Motor neuron (in vitro differentiated cells): ENCODE measurements around the gene WDR38. TPM values are rescaled to one million over a fixed set of nuclear protein-coding genes. Genes with fewer than 3 reads are reported as not detected.
"Not testable (repeated sequence)": the region's sequence is repeated elsewhere in the genome, so short reads cannot be mapped to it uniquely, and the experiment has no call there.

Experiments
- ATAC-seq, 8 experiments: fragments of 200-7000 bp; cut with Tn5 transposase; replicated peaks in 6 of 8; 2 replicates each; pipeline ENCODE4 v1.8.0; 2021; ENCODE audit warnings: mild to moderate bottlenecking in 8 of 8, moderate library complexity in 8 of 8
- H3K27ac ChIP-seq, 2 donors: fragments of 250-450 bp; sonication (Bioruptor Pico); 2 replicates each; pipeline ENCODE4 v1.9.0; 2021; ENCODE audit warnings: antibody characterized with exemption in 2 of 2, mild to moderate bottlenecking in 2 of 2, moderate library complexity in 1 of 2
- H3K4me1 ChIP-seq, 2 donors: fragments of 250-450 bp; sonication (Bioruptor Pico); replicated peaks in 1 of 2; 2 replicates each; pipeline ENCODE4 v1.6.1; 2021; ENCODE audit warnings: antibody characterized with exemption in 2 of 2, mild to moderate bottlenecking in 2 of 2, moderate library complexity in 1 of 2
- H3K4me3 ChIP-seq, 5 donors: fragments of 250-450 bp; sonication (Bioruptor Pico); 2 replicates each; pipeline ENCODE4 v1.9.0; 2021; ENCODE audit warnings: antibody characterized with exemption in 5 of 5, mild to moderate bottlenecking in 5 of 5, moderate library complexity in 4 of 5
- WGBS, 10 experiments: fragments of 450-650 bp; shearing (Covaris generic); methylation state at CpG; one replicate each; pipeline ENCODE4 v1.0.0; 2022; 5-methylcytosine and 5-hydroxymethylcytosine counted together
- in situ Hi-C, 9 experiments: fragments of 400-800 bp; cut with MboI; loops; one replicate each; pipeline ENCODE4 v1.15.0; 2021; ENCODE audit warnings: low sequenced_read_pairs in 9 of 9, low pct_unique_long_range_greater_than_20kb in 2 of 9; ENCODE audit not compliant: unreplicated experiment in 9 of 9
- total RNA-seq, 8 experiments: library from RNA; unstranded; fragments of 300-600 nt; gene quantifications; 2 replicates each; pipeline versions ENCODE4 v1.2.3 to v1.2.4, GENCODE V29; 2022

The WDR38 gene
- total RNA-seq, 8 experiments from 2014 or later: 0.33 to 11.5 (median 0.50) TPM; not detected in 1

DNA sequence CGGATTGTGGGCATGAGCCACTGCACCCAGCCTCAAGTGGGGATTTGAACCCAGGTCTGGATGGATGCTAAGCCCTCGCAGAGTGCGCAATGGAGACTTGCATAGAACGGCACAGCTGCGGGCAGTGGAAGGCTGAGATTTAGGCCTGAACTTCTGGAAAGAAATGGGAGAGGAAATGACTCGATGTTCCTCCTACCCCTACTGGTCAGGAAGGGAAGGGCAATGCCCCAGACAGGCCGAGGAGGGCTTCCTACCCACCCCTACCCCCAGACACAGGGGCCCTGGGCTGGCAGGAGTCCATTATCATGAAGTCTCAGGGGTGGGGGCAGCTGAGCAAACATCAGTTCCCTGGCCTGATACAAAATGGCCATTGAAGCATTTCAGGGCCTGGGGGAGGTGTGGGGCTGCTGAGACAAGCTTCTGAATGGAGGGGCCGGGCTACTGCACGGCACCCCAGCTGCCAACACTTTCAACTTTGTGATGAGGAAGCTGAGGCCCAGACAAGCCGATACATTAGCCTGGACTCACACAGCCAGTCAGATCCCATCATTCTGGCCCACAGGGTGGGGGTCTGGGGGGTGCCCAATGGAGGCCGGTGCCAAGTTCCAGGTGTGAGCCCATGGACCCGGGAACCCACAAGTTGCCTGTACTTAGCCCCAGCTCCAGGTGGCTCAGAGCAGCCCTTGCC, 13.5 kb upstream of the WDR38 start:
- ATAC-seq: peak in 7 of 8 experiments; percentile 30 to 64 (median 35)
- H3K27ac ChIP-seq: no peak overlapping the region
- in situ Hi-C loops: loop anchor here in 3 of 9 experiments (10.0 kb wide), 2 partner anchors 55 to 65 kb away; partner anchors contain the start of genes NR6A1 (in 2 of the 3) and OLFML2A (in 2 of the 3)
- WGBS, 10 experiments: 0 to 76% (median 60%) methylated on average over 1 to 4 of the region's 12 CpGs; no CpG with 5 or more reads in 5 of the 10 experiments
- peaks cover 0 to 4% of the 10 kb centered on the region in 2 donors for H3K4me1 ChIP-seq
- no peak overlapping the region for H3K4me3 ChIP-seq

DNA sequence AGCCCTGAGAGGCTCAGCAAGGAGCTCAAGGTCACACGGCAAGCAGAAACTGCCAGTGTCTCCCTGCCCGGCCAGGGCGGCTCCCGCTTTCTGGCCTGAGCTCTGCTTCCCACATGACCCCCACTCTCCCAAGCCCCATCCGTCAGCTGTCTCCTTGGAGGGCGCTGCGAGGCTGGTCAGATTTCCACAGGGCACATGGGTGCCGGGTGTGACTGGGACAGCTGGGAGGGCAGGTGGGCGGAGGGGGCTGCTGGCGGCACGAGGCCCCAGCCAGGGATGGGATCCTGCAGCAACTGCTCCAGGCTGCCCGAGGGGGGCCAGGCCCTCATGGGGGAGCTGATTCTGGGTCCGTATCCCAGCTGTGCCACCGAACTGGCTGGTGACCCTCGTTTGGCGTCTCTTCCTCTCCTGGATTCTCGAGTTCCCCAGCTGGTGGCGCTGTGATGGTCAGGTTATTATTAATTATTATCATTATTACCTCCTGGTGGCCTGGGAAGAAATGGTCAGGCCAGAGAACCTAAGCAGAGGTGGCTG, 12.9 kb upstream of the WDR38 start:
- Histone ChIP-seq H3K4me3 (no peak overlapping the region), H3K4me1 (peaks cover 0 to 1% of the 10 kb centered on the region in 2 donors), H3K27ac (no peak overlapping the region)
- in situ Hi-C loops: loop anchor here in 3 of 9 experiments (10.0 kb wide), 2 partner anchors 56 to 66 kb away; partner anchors contain the start of genes NR6A1 (in 2 of the 3) and OLFML2A (in 2 of the 3)
- 87 to 100% (median 92%) methylated on average over 2 to 8 of the region's 18 CpGs; no CpG with 5 or more reads in 6 of the 10 experiments for WGBS, 10 experiments
- peak in 5 of 8 experiments; percentile 13 to 57 (median 29) for ATAC-seq

DNA sequence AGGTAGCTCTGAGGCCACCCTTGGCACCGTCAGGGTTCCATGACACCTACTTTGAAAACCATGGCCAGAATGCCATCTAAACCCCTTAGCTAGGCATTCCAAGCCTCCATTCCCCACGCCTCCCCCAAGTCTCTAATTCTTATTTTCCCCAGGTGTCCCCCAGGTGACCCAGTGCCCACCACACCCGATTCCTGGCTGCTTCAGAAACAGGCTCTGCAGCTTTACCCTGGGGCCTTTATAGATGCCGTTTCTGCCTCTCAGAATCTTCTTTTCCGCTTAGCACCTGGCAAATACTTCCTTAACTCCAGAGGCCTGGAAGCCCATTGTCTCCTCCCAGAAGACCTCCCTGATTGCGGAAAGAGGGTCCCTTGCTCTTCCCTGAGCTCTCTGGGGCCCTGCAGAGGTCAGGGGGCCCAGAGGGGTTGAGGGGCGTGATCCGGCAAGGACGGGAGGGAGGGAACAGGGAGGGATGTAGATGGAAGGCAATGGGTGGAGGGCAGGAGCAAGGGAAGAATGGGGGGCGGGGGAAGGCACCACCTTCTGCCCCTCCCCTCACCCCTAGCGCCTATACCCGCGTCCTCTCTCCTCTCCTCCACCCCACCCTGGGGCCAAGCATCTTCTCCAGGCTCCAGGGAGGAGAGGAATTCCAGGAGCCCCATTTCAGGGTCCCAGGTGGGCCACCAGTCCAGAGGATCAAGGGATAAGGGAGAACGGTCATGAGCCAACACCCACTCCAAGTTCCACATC, 12.0 kb upstream of the WDR38 start:
- WGBS, 10 experiments: 60% methylated on average over 2 of the region's 14 CpGs; no CpG with 5 or more reads in 9 of the 10 experiments
- Histone ChIP-seq H3K4me1 (no peaks in the 10 kb centered on the region), H3K4me3 (no peak overlapping the region), H3K27ac (no peak overlapping the region)
- ATAC-seq: no peak
- in situ Hi-C loops: loop anchor here in 3 of 9 experiments (10.0 kb wide), 2 partner anchors 56 to 66 kb away; partner anchors contain the start of genes NR6A1 (in 2 of the 3) and OLFML2A (in 2 of the 3)

DNA sequence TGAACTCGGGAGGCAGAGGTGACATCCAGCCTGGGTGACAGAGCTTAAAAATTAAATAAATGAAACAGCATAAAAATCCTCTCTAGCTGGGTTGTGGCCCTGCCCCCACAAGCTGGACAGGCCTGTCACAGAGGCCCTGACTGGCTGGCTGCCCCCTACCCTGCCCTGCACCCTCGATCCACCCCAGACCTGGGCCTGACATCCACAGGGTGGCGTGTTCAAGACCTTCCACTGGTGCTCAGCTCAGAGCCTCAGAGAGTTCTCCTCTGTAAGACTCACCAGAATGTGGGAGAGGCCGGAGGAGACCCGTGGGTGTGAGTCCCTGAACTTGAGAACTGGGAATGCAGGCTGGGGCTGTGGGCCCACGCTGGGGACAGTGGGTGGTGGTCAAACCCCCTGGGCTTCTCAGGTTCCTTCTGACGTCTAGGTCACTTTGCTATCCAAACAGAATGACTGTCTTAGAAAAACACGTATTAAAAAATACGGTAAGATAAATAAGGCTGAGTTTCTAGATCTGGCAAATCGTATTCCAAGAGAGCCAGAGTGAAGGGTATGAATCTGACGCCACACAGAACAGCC, 9.7 kb upstream of the WDR38 start:
- no peaks in the 10 kb centered on the region for H3K4me1 ChIP-seq
- no peak overlapping the region for H3K4me3 ChIP-seq
- in situ Hi-C loops: loop anchor here in 3 of 9 experiments (10.0 kb wide), 2 partner anchors 59 to 69 kb away; partner anchors contain the start of genes NR6A1 (in 2 of the 3) and OLFML2A (in 2 of the 3)
- 80 to 95% (median 86%) methylated on average over 1 to 5 of the region's 11 CpGs; no CpG with 5 or more reads in 5 of the 10 experiments for WGBS, 10 experiments
- H3K27ac ChIP-seq: no peak overlapping the region
- no peak for ATAC-seq

- no peak for ATAC-seq
- in situ Hi-C loops: loop anchor here in 3 of 9 experiments (10.0 kb wide), 2 partner anchors 59 to 69 kb away; partner anchors contain the start of genes NR6A1 (in 2 of the 3) and OLFML2A (in 2 of the 3)
- Histone ChIP-seq H3K4me1 (no peaks in the 10 kb centered on the region), H3K4me3 (no peak overlapping the region), H3K27ac (no peak overlapping the region)
- WGBS, 10 experiments: 79 to 100% (median 80%) methylated on average over 1 to 3 of the region's 4 CpGs; no CpG with 5 or more reads in 5 of the 10 experiments
These were observed 9.0 kb upstream of the WDR38 start for GRCh38 chr9:124844291-124844690.

DNA sequence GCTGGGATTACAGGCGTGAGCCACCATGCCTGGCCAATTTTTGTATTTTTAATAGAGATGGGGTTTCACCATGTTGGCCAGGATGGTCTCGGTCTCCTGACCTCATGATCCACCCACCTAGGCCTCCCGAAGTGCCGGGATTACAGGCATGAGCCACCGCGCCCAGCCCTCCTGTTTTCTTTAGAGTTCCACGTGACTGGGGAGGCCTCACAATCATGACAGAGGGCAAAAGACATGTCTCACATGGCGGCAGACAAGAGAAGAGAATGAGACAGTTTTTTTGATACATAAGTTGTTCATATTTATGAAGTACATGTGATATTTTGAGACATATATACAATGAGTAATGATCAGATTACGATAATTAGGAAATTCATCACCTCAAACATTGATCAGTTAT, 6.8 kb upstream of the WDR38 start:
- 43 to 100% (median 84%) methylated on average over 1 to 5 of the region's 9 CpGs; no CpG with 5 or more reads in 2 of the 10 experiments for WGBS, 10 experiments
- not testable (repeated sequence) for ATAC-seq, H3K27ac ChIP-seq, H3K4me3 ChIP-seq, H3K4me1 ChIP-seq
- in situ Hi-C loops: loop anchor here in 3 of 9 experiments (10.0 kb wide), 2 partner anchors 62 to 72 kb away; partner anchors contain the start of genes NR6A1 (in 2 of the 3) and OLFML2A (in 2 of the 3)

DNA sequence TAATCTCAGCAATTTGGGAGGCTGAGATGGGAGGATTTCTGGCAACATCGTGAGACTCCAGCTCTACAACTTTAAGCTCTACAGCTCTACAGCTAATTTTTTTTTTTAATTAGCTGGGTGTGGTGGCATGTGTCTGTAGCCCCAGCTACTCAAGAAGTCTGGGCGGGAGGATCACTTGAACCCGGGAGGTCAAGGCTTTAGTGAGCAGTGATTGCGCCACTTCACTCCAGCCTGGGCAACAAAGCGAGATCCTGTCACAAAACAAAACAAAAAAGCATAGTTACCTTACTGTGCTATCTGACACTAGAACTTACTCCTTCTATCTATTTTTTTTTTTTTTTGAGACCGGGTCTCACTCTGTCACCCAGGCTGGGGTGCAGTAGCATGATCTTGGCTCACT, 6.3 kb upstream of the WDR38 start:
- no peak overlapping the region for H3K27ac ChIP-seq
- ATAC-seq: peak in 1 of 8 experiments; percentile 37
- H3K4me3 ChIP-seq: no peak overlapping the region
- H3K4me1 ChIP-seq: peaks cover 0 to 3% of the 10 kb centered on the region in 2 donors
- 60 to 100% (median 83%) methylated on average over 1 to 6 of the region's 6 CpGs; no CpG with 5 or more reads in 2 of the 10 experiments for WGBS, 10 experiments
- in situ Hi-C loops: loop anchor here in 3 of 9 experiments (10.0 kb wide), 2 partner anchors 62 to 72 kb away; partner anchors contain the start of genes NR6A1 (in 2 of the 3) and OLFML2A (in 2 of the 3)

DNA sequence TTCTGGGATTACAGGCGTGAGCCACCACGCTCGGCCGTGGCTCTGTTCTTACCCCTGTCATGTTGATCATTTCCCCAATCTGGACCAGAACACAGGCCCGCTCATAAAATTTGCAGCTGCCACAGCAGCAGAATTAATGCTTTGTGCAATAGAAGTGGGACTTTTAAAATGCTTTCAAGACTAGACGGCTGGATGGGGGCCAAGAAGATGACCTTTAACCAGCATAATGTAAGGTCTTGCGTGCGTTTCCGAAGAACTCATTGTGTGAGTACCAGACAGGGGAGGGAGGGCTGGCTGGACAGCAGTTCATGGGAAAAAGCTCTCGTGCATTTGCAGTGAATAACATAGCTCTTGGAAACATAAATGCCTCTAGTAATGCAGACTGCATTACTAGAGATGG, 3.5 kb upstream of the WDR38 start:
- 22 to 83% (median 42%) methylated on average over 3 to 8 of the region's 10 CpGs; no CpG with 5 or more reads in 4 of the 10 experiments for WGBS, 10 experiments
- peak in 2 of 8 experiments; percentile 5 to 27 for ATAC-seq
- Histone ChIP-seq H3K4me1 (peaks cover 0 to 9% of the 10 kb centered on the region in 2 donors), H3K27ac (no peak overlapping the region), H3K4me3 (no peak overlapping the region)
- in situ Hi-C loops: loop anchor here in 8 of 9 experiments (5.0 to 25.0 kb wide), 4 partner anchors 65 to 88 kb away; partner anchors contain the start of genes NR6A1 (in 7 of the 8) and OLFML2A (in 4 of the 8)

GRCh38 chr9:124852121-124852828, 985 bp upstream of the WDR38 start:
- in situ Hi-C loops: loop anchor here in 5 of 9 experiments (5.0 to 25.0 kb wide), 3 partner anchors 77 to 90 kb away; partner anchors contain the start of genes NR6A1 (in 5 of the 5) and OLFML2A (in 2 of the 5)
- no peak for ATAC-seq
- Histone ChIP-seq H3K27ac (no peak overlapping the region), H3K4me3 (peak overlapping the region in 2 of 5 donors; percentile 29 to 36), H3K4me1 (peaks cover 0 to 9% of the 10 kb centered on the region in 2 donors)
- WGBS, 10 experiments: 39 to 100% (median 40%) methylated on average over 1 to 4 of the region's 13 CpGs; no CpG with 5 or more reads in 5 of the 10 experiments

DNA sequence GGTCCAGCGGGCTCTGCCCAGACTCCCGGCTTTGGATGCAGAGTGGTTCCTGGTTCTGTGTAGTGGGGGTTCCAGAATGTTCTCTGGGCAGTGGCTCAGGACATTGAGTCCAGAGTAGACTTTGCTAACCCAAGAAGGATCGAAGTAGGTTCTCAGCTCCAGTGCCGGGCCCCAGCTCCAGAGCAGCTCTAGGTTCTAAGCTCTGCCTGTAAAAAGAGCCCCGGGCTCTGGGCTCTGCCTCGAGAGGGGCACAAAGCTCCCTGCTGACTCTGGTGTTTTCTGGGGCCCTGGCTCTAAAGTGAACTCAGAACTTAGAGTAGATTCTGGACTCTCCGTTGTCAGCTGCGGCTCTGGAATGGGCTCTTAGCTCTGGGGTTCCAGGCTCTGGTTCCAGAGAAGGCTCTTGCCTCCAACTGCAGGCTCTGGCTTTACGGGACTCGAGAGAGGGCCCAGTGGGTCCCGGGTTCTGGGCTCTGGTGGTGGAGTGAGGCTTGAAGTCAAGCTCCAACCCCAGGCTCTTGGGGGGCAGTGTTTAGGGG, 414 bp downstream of the WDR38 start:
- peak overlapping the region in 3 of 5 donors; percentile 20 to 36 (median 27) for H3K4me3 ChIP-seq
- 20 to 91% (median 71%) methylated on average over 1 to 4 of the region's 11 CpGs; no CpG with 5 or more reads in 6 of the 10 experiments for WGBS, 10 experiments
- H3K4me1 ChIP-seq: peaks cover 0 to 9% of the 10 kb centered on the region in 2 donors
- in situ Hi-C loops: loop anchor here in 5 of 9 experiments (5.0 to 25.0 kb wide), 3 partner anchors 79 to 91 kb away; partner anchors contain the start of genes NR6A1 (in 5 of the 5) and OLFML2A (in 2 of the 5)
- no peak overlapping the region for H3K27ac ChIP-seq
- ATAC-seq: no peak

GRCh38 chr9:124854161-124854560, 901 bp downstream of the WDR38 start:
- Histone ChIP-seq H3K27ac (no peak overlapping the region), H3K4me1 (peaks cover 0 to 9% of the 10 kb centered on the region in 2 donors), H3K4me3 (no peak overlapping the region)
- no peak for ATAC-seq
- 78 to 100% (median 95%) methylated on average over 1 to 4 of the region's 8 CpGs; no CpG with 5 or more reads in 6 of the 10 experiments for WGBS, 10 experiments
- in situ Hi-C loops: loop anchor here in 5 of 9 experiments (5.0 to 25.0 kb wide), 3 partner anchors 79 to 92 kb away; partner anchors contain the start of genes NR6A1 (in 5 of the 5) and OLFML2A (in 2 of the 5)
